ENCODE measurements around the gene KRTAP10-6. TPM values are rescaled to one million over a fixed set of nuclear protein-coding genes. Genes with fewer than 3 reads are reported as not detected.

The KRTAP10-6 gene
- total RNA-seq, 1 experiment from 2014 or later, result 0.39 TPM

- Histone ChIP-seq H3K4me3 (ENCODE audit: low read depth, low read length, poor library complexity, severe bottlenecking) (no peak overlapping the region), H3K9me3 (ENCODE audit: low read depth, low read length, poor library complexity, severe bottlenecking) (peaks cover 3% of the 10 kb centered on the region), H3K4me1 (ENCODE audit: insufficient read depth, low read length, poor library complexity, severe bottlenecking) (no peaks in the 10 kb centered on the region), H3K27ac (ENCODE audit: low read depth, low read length, poor library complexity, severe bottlenecking) (no peak overlapping the region), H3K27me3 (replicated peaks; ENCODE audit: insufficient read depth, low read depth, low read length, poor library complexity) (no peaks in the 10 kb centered on the region), H3K36me3 (ENCODE audit: insufficient read depth, low read length, poor library complexity, severe bottlenecking) (no peaks in the 10 kb centered on the region)
- DNase-seq (ENCODE audit: low spot score), result no peak
- no TSS peak for BruUV-seq (replicated peaks)
- no peak for TF ChIP-seq CTCF (conservative IDR thresholded peaks at IDR 0.05; ENCODE audit: low read depth, low read length)
- no peak for TF ChIP-seq EZH2 (IDR thresholded peaks at IDR 0.05; ENCODE audit: borderline replicate concordance, low read depth, low read length, poor library complexity, severe bottlenecking)
- ChIA-PET CTCF (no interaction called here), POLR2A (ENCODE audit: low non-redundant PET) (no interaction called here)
- intact Hi-C loops (cut with micrococcal nuclease; ENCODE audit: unreplicated experiment), result loop anchor here (10.0 kb wide), 1 partner anchor 55 kb away; the partner anchor contains the start of gene KRTAP10-1
Measured at GRCh38 chr21:44599264-44600029, 7.1 kb upstream of the KRTAP10-6 start.

GRCh38 chr21:44598061-44598460 is 5.8 kb upstream of the KRTAP10-6 start:
- intact Hi-C loops (cut with micrococcal nuclease; ENCODE audit: unreplicated experiment), result no loop called here
- Histone ChIP-seq H3K4me3 (ENCODE audit: low read depth, low read length, poor library complexity, severe bottlenecking) (no peak overlapping the region), H3K4me1 (ENCODE audit: insufficient read depth, low read length, poor library complexity, severe bottlenecking) (no peaks in the 10 kb centered on the region), H3K9me3 (ENCODE audit: low read depth, low read length, poor library complexity, severe bottlenecking) (peaks cover 3% of the 10 kb centered on the region), H3K27ac (ENCODE audit: low read depth, low read length, poor library complexity, severe bottlenecking) (no peak overlapping the region), H3K36me3 (ENCODE audit: insufficient read depth, low read length, poor library complexity, severe bottlenecking) (no peaks in the 10 kb centered on the region), H3K27me3 (replicated peaks; ENCODE audit: insufficient read depth, low read depth, low read length, poor library complexity) (no peaks in the 10 kb centered on the region)
- peak; percentile 25 for DNase-seq (ENCODE audit: low spot score)
- no TSS peak for BruUV-seq (replicated peaks)
- CTCF ChIA-PET, result no interaction called here
- no peak for TF ChIP-seq EZH2 (IDR thresholded peaks at IDR 0.05; ENCODE audit: borderline replicate concordance, low read depth, low read length, poor library complexity, severe bottlenecking)
- TF ChIP-seq CTCF (conservative IDR thresholded peaks at IDR 0.05; ENCODE audit: low read depth, low read length), result no peak
- POLR2A ChIA-PET (ENCODE audit: low non-redundant PET), result no interaction called here

GRCh38 chr21:44596068-44596725 is 3.9 kb upstream of the KRTAP10-6 start:
- Histone ChIP-seq H3K4me1 (ENCODE audit: insufficient read depth, low read length, poor library complexity, severe bottlenecking) (no peaks in the 10 kb centered on the region), H3K9me3 (ENCODE audit: low read depth, low read length, poor library complexity, severe bottlenecking) (peaks cover 3% of the 10 kb centered on the region), H3K27ac (ENCODE audit: low read depth, low read length, poor library complexity, severe bottlenecking) (no peak overlapping the region), H3K36me3 (ENCODE audit: insufficient read depth, low read length, poor library complexity, severe bottlenecking) (no peaks in the 10 kb centered on the region), H3K27me3 (replicated peaks; ENCODE audit: insufficient read depth, low read depth, low read length, poor library complexity) (no peaks in the 10 kb centered on the region), H3K4me3 (ENCODE audit: low read depth, low read length, poor library complexity, severe bottlenecking) (no peak overlapping the region)
- POLR2A ChIA-PET (ENCODE audit: low non-redundant PET), result interaction anchor here (0.6 kb wide), 1 partner anchor 127 kb away, joined by 3 read pairs; no protein-coding TSS in a partner anchor
- CTCF ChIA-PET, result no interaction called here
- intact Hi-C loops (cut with micrococcal nuclease; ENCODE audit: unreplicated experiment), result no loop called here
- DNase-seq (ENCODE audit: low spot score), result no peak
- TF ChIP-seq CTCF (conservative IDR thresholded peaks at IDR 0.05; ENCODE audit: low read depth, low read length), result no peak
- TF ChIP-seq EZH2 (IDR thresholded peaks at IDR 0.05; ENCODE audit: borderline replicate concordance, low read depth, low read length, poor library complexity, severe bottlenecking), result no peak
- BruUV-seq (replicated peaks), result no TSS peak
